Breast epithelium (tissue), 3 donors: ENCODE measurements around the gene NOTO.

Experiments used
- CTCF ChIP-seq, 3 donors: fragments of 450-650 bp; IDR thresholded peaks; one replicate each; pipeline ENCODE4 v1.5.1; 2016 to 2017; ENCODE audit warnings: antibody characterized with exemption in 3 of 3, mild to moderate bottlenecking in 3 of 3, moderate library complexity in 3 of 3
- POLR2A ChIP-seq: fragments of 450-650 bp; IDR thresholded peaks from one replicate; pipeline ENCODE4 v1.6.1; 2016; ENCODE audit warnings: antibody characterized with exemption, mild to moderate bottlenecking, moderate library complexity
- POLR2AphosphoS5 ChIP-seq, 3 donors: sonication (generic); formaldehyde crosslinking; IDR thresholded peaks; one replicate each; pipeline ENCODE4 v1.6.1; 2017; ENCODE audit warnings: antibody characterized with exemption in 3 of 3

- TF ChIP-seq CTCF (IDR thresholded peaks at IDR 0.05), result no peak
- no peak for TF ChIP-seq POLR2A
- TF ChIP-seq POLR2AphosphoS5 (IDR thresholded peaks at IDR 0.05), result no peak
Observed at GRCh38 chr2:73257425-73258125, 55.2 kb downstream of the NOTO start.
